Vagina (tissue), 2 donors: ENCODE data around the gene CDK14. TPM values are rescaled to one million over a fixed set of nuclear protein-coding genes. Genes with fewer than 3 reads are reported as not detected.

Experiments
- DNase-seq, 2 donors: peaks; one replicate each; pipeline ENCODE4 v3.0.0-alpha.2; 2017; ENCODE audit errors: extremely low spot score in 2 of 2
- H3K27ac ChIP-seq: fragments of 200-600 bp; sonication (generic); one replicate; pipeline ENCODE4 v1.5.1; 2019
- H3K27me3 ChIP-seq: fragments of 200-600 bp; sonication (generic); one replicate; pipeline ENCODE4 v1.5.1; 2019
- H3K36me3 ChIP-seq, 2 donors: fragments of 200-600 bp; sonication (generic); one replicate each; pipeline ENCODE4 v1.5.1; 2017 to 2019
- H3K4me1 ChIP-seq: fragments of 200-600 bp; sonication (generic); one replicate; pipeline ENCODE4 v1.5.1; 2019
- H3K4me3 ChIP-seq, 2 donors: fragments of 200-600 bp; sonication (generic); 1 replicate in 1 of 2; 2 replicates in 1 of 2; pipeline ENCODE4 v1.5.1; 2016 to 2019
- H3K9me3 ChIP-seq: fragments of 200-600 bp; sonication (generic); one replicate; pipeline ENCODE4 v1.5.1; 2019
- POLR2A ChIP-seq, 2 donors: fragments of 450-650 bp; IDR thresholded peaks; one replicate each; pipeline ENCODE4 v1.6.1; 2017; ENCODE audit warnings: antibody characterized with exemption in 2 of 2, mild to moderate bottlenecking in 2 of 2, moderate library complexity in 2 of 2
- POLR2AphosphoS5 ChIP-seq, 2 donors: sonication (generic); formaldehyde crosslinking; IDR thresholded peaks; one replicate each; pipeline ENCODE4 v1.9.0; 2017; ENCODE audit warnings: antibody characterized with exemption in 2 of 2, mild to moderate bottlenecking in 2 of 2, low read depth in 1 of 2; ENCODE audit not compliant: insufficient read depth in 1 of 2
- intact Hi-C: fragments of 100-400 bp; cut with DNase I; formaldehyde crosslinking; loops from one replicate; pipeline ENCODE4 v1.15.1; 2023
- total RNA-seq: library from RNA; depleted of rRNA; stranded (reverse); fragments of >200 nt; gene quantifications from one replicate; pipeline ENCODE4 v1.2.3, GENCODE V29; 2016
- TF ChIP-seq, protein P1 (sequence below), 3 experiments: fragments of 450-650 bp in 2 of 3; fragments of 200-600 bp in 1 of 3; sonication (generic) in 1 of 3; IDR thresholded peaks; one replicate each; pipeline ENCODE4 v1.5.1; 2017 to 2019; ENCODE audit warnings: antibody characterized with exemption in 3 of 3, mild to moderate bottlenecking in 2 of 3, moderate library complexity in 2 of 3

The CDK14 gene
- total RNA-seq, 1 donor from 2014 or later: 21.6 TPM

DNA sequence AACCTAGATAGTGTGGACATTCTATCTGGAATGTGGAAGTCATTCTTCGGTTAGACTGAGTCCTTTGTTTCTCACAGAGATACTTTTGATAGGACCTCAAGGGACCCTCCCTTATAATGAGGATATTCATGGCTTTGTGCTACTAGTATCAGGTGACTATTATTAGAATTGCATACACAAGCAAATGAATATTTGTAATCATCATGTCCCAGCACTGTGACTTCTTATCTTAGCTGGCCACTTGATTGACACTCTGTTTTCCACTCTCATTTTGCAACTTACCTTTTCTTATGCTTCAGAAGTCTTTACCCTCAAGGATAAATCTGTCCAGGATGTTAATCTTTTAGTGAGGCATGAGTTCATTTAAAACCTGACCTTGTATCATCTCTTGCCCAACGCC is 399.9 kb downstream of the CDK14 start:
- intact Hi-C loops: no loop called here
- Histone ChIP-seq H3K27me3 (no peaks in the 10 kb centered on the region), H3K27ac (no peak overlapping the region), H3K4me3 (no peak overlapping the region), H3K9me3 (no peaks in the 10 kb centered on the region), H3K4me1 (no peaks in the 10 kb centered on the region), H3K36me3 (no peaks in the 10 kb centered on the region)
- DNase-seq: no peak
- TF ChIP-seq POLR2A (IDR thresholded peaks at IDR 0.05) (no peak), POLR2AphosphoS5 (IDR thresholded peaks at IDR 0.05; ENCODE audit: insufficient read depth in 1 of 2, low read depth in 1 of 2) (no peak)
- TF ChIP-seq, protein P1, sequence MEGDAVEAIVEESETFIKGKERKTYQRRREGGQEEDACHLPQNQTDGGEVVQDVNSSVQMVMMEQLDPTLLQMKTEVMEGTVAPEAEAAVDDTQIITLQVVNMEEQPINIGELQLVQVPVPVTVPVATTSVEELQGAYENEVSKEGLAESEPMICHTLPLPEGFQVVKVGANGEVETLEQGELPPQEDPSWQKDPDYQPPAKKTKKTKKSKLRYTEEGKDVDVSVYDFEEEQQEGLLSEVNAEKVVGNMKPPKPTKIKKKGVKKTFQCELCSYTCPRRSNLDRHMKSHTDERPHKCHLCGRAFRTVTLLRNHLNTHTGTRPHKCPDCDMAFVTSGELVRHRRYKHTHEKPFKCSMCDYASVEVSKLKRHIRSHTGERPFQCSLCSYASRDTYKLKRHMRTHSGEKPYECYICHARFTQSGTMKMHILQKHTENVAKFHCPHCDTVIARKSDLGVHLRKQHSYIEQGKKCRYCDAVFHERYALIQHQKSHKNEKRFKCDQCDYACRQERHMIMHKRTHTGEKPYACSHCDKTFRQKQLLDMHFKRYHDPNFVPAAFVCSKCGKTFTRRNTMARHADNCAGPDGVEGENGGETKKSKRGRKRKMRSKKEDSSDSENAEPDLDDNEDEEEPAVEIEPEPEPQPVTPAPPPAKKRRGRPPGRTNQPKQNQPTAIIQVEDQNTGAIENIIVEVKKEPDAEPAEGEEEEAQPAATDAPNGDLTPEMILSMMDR (IDR thresholded peaks at IDR 0.05): no peak

- H3K27ac ChIP-seq: no peak overlapping the region
- intact Hi-C loops: no loop called here
- no peak for DNase-seq
- no peaks in the 10 kb centered on the region for H3K4me1 ChIP-seq
- H3K9me3 ChIP-seq: no peaks in the 10 kb centered on the region
- no peaks in the 10 kb centered on the region for H3K36me3 ChIP-seq
- no peak overlapping the region for H3K4me3 ChIP-seq
- H3K27me3 ChIP-seq: no peaks in the 10 kb centered on the region
- no peak for TF ChIP-seq POLR2A (IDR thresholded peaks at IDR 0.05)
- TF ChIP-seq, protein P1 (IDR thresholded peaks at IDR 0.05): no peak
- no peak for TF ChIP-seq POLR2AphosphoS5 (IDR thresholded peaks at IDR 0.05; ENCODE audit: insufficient read depth in 1 of 2, low read depth in 1 of 2)
These were observed 404.2 kb downstream of the CDK14 start for GRCh38 chr7:90999989-91000979.

DNA sequence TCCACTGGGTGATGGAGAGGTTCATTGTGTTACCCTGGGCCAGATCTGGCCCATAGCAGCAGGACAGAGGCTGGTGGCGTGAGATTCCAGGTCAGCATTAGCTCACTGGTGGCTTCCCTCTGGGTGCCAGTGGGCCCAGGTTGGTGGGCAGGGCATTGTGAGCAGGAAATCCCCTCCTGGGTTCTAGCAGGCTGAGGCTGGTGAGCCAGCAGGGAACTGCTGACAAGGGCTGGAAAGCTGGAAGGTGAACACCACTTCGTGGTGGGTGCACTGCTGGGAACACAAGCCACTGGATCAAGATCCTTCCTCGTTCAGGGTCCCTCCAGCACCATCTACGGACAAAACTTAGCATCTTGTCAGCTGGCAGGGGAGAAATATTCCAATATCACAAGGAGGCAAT is 408.9 kb downstream of the CDK14 start:
- intact Hi-C loops: no loop called here
- no peaks in the 10 kb centered on the region for H3K36me3 ChIP-seq
- H3K9me3 ChIP-seq: no peaks in the 10 kb centered on the region
- no peak overlapping the region for H3K4me3 ChIP-seq
- DNase-seq: no peak
- H3K27ac ChIP-seq: no peak overlapping the region
- no peaks in the 10 kb centered on the region for H3K4me1 ChIP-seq
- TF ChIP-seq POLR2A (IDR thresholded peaks at IDR 0.05) (no peak), POLR2AphosphoS5 (IDR thresholded peaks at IDR 0.05; ENCODE audit: insufficient read depth in 1 of 2, low read depth in 1 of 2) (no peak)
- TF ChIP-seq, protein P1 (IDR thresholded peaks at IDR 0.05): no peak
- H3K27me3 ChIP-seq: no peaks in the 10 kb centered on the region

- Histone ChIP-seq H3K36me3 (no peaks in the 10 kb centered on the region), H3K4me1 (no peaks in the 10 kb centered on the region), H3K9me3 (no peaks in the 10 kb centered on the region), H3K27ac (no peak overlapping the region), H3K27me3 (no peaks in the 10 kb centered on the region), H3K4me3 (no peak overlapping the region)
- TF ChIP-seq POLR2A (IDR thresholded peaks at IDR 0.05) (no peak), POLR2AphosphoS5 (IDR thresholded peaks at IDR 0.05; ENCODE audit: insufficient read depth in 1 of 2, low read depth in 1 of 2) (no peak)
- TF ChIP-seq, protein P1 (IDR thresholded peaks at IDR 0.05): no peak
- DNase-seq: no peak
- intact Hi-C loops: no loop called here
These were observed 409.7 kb downstream of the CDK14 start for GRCh38 chr7:91005841-91006240.

- DNase-seq: no peak
- Histone ChIP-seq H3K36me3 (no peaks in the 10 kb centered on the region), H3K4me1 (no peaks in the 10 kb centered on the region), H3K4me3 (no peak overlapping the region), H3K27ac (no peak overlapping the region), H3K27me3 (no peaks in the 10 kb centered on the region), H3K9me3 (no peaks in the 10 kb centered on the region)
- TF ChIP-seq POLR2AphosphoS5 (IDR thresholded peaks at IDR 0.05; ENCODE audit: insufficient read depth in 1 of 2, low read depth in 1 of 2) (no peak), POLR2A (IDR thresholded peaks at IDR 0.05) (no peak)
- TF ChIP-seq, protein P1 (IDR thresholded peaks at IDR 0.05): no peak
- intact Hi-C loops: no loop called here
These were observed 411.2 kb downstream of the CDK14 start for GRCh38 chr7:91007371-91007770.
